ENCODE results near the gene GLIS1.

GLIS1 gene

DNA sequence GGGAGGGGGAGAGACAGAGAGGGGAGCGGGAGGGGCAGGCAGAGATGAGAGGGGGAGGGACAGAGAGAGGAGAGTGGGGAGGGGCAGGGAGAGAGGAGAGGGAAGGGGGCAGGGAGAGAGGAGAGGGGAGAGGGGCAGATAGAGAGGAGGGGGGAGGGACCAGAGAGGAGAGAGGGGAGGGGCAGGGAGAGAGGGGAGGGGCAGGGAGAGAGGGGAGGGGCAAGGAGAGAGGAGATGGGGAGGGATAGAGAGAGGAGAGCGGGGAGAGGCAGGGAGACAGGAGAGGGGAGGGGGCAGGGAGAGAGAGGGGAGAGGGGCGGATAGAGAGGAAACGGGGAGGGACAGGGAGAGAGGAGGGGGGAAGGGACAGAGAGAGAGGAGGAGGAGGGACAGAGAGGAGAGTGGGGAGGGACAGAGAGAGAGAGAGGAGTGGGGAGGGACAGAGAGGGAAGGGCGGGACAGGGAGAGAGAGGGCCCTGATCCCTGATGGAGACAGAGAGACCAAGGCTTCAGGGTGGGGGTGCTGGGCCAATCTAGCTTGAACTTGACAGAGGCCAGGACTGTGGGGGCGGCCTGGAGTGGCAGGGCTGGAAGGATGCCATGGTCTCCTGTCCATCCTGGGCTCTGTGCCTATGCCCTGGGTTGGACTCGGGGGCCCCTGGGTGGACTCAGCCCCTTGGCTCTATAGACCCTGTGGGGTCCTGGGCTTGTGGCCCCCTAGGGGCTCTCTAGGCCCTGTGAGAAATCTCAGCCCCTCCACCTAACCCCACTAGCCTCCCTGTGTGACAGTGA lies 236.1 kb downstream of the GLIS1 start:
- peak; percentile 50 for DNase-seq

DNA sequence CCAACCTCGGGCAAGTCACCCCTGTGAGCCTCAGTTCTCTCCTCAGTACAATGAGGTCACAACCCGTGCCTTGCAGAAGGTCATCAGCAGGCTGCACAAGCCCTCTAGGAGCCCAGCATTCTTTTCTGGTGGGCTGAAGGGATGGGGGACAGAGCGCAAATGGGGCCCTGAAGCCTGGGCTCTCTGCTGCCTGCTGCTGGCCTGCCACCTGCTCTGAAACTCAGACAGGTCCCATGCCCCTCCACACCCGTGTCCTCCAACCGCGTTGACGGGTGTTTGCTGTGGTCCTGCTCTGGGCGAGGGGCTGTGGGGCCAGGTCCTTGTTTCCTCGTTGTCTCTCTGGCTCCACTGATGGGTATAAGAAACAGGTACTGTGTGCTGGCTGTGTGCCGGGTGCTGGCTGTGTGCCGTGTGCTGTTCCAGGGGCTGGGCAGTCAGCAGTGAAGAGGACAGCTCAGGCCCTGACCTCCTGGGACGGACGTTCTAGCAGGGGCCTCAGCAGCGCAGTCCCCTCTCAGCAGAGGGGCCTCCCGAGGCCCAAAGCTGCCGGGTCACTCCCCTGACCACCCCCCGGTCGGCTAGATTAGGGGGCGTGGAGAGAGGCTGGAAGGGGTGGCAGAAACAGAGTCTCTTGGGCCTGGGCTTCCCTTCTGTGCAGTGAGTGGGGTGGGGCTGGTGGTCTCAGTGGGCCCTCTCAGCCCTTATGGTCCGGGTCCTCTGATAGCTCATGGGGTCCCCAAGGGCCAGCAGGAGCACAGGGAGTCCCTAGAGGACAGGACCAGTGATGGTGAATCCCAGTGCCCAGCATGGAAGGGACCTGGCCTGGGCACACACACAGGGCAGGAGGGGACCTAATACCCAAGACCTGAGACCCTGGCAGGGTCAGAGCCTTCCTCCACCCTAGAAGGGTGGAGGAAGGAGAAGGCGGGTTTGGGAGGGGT lies 237.6 kb downstream of the GLIS1 start:
- no peak for DNase-seq

DNA sequence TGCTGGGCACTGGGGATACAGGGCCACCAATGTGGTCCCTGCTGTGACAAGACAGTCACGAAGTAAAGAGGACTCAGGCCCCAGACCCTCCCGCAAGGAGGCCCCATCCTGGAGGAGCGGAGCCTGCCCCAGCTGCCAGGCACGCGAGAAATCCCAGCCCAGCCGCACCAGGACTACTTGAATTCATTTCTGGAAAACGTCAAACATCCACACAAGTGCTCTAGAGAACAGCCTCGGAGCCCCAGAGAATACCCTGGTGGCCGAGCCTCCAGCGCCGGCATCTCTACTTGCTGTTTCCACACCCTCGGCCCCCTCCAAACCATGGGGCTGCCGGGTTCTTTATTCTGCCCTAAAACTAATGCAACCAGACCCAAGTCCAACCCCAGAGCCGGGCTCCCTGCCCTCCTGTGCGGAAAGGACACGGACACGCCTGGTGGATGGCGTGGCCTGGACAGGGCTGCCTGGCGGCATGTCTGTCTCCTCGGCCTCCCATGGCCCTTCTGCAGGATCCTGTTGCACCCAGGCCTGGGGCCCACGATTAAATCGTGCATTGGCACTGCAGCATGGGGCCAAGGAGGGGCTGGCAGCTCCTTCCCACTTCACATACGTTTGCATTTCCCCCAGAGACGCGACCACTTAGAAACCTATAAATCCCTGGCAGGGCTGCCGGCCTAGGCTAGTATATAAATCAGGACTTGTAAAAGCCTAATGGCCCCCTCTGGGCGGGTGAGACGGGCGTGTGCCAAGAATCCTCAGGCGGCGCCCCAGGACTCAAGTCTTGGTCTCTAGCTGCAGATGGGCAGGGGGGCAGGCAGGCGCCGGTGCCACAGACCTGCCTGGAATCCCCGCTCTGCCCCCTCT lies 238.5 kb downstream of the GLIS1 start:
- no peak for DNase-seq

DNA sequence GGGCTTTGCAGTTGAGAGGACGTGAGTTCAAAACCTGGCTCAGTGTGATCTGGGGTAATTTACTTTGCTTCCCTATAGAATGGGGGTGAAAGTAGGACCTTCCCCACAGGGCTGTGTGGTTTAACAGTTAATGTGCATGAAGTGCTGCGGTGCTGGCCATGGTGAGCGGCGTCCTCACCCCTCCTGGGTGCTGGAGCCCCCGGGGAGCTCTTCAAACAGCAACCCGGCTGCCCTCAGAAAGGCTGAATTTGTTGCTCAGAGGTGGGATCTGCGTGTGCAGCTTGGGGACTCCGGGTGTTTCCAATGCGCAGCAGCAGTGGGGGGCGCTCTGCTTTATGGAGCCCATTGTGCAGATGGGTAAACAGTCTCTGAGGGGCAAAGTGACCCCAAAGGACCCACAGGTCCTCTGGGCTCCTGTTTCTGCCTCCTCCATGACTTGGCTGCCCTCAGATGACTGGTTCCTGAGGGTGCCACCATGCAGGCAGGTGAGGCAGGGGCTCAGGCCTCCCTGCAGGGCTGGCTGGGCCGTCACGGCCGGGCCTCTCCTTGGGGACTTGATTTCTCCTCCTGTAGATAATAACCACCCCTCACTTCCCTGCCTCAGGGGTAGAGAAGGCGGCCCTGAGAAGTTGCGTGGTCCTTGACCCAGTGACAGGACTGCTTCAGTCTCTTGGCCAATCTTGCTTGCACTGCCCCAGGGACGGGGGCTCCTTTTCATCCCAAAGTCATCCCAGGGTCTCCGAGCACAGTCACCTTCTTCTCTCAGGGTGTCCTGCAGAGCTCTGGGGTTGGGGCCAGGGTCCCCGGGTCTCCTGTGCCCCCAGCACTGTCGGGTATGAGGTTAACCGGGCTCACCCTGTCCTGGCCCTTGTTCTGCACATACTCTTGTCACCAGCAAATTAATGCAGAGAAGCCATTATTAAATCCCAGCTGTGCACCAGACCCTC lies 239.4 kb downstream of the GLIS1 start:
- no peak for DNase-seq

DNA sequence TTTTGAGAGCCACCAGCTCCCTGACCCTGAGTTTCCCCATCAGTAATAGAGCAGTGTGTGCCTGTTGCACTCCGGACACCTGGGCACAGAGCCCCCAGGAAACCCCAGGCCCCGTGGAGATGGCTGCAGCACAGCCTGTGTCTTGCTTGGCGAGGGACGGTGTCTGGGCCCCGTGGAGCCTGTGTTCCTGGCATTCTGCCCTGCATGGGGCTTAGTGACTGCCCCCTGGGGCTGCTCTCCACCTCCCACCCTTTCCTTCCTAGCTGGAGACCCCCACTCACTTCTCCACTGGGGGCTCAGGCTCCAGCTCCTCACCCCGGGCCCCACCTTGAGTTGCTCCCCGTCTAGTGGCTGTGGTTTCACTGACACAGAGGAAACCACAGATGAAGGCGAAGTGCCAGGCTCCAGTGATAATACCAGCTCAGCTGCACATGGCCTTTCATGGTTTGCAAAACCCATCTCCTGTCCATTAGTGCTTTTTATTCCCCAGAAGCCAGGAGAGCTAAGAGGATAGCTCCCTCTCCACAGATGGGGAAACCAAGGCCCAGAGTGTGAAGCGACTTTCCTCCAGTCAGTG lies 240.3 kb downstream of the GLIS1 start:
- peak; percentile 58 for DNase-seq

DNA sequence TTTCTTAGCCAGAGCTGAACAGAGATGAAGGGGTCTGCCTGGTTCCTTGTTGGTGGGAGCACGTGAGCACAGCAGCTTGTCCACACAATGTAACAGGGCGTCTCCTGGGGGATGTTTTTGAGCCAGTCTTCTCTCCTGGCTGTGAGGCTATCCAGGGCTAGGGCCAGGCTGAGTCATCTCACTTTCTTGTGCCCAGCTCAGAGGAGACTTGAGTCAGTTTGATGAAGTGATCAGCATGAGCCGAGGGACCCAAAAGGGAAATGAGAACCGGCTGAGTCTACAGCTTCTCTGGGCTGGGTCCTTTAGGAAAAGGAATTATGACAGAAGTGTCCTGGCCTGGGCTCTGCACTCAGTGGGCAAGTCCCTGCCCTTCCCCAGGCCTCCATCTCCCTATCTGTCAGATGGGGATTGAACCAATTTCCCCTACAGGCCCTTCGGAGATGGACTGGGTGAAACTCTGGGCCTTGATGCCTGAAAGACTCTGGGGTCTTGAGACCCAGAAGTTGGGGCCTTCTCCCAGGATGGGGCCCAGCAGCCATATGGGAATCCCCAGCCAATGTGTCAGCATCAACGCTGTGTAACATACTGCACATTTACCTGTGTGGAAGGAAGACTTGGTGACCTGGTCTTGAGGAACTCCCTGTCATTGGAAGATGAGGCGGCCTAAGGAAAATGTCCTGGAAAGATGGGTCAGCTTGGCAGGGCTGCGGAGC lies 243.2 kb downstream of the GLIS1 start:
- no peak for DNase-seq

DNA sequence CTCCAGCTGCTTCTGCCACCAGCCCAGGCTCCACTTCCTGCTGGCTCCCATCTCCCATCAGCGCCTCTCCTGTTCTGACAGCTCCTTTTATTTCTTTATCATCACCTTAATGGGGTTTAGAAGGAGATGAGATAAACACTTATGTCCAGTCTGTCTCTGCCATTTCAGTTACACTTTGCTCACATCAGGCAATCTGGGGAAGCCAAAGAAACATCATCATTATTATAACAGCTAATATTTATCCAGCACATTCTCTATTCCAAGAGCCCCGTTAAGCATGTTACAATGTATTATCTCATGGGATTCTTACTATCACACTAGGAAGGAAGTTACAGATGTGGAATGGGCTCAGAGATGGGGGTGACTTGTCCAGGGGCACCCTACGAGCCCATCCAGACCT lies 248.6 kb downstream of the GLIS1 start:
- DNase-seq = no peak

DNA sequence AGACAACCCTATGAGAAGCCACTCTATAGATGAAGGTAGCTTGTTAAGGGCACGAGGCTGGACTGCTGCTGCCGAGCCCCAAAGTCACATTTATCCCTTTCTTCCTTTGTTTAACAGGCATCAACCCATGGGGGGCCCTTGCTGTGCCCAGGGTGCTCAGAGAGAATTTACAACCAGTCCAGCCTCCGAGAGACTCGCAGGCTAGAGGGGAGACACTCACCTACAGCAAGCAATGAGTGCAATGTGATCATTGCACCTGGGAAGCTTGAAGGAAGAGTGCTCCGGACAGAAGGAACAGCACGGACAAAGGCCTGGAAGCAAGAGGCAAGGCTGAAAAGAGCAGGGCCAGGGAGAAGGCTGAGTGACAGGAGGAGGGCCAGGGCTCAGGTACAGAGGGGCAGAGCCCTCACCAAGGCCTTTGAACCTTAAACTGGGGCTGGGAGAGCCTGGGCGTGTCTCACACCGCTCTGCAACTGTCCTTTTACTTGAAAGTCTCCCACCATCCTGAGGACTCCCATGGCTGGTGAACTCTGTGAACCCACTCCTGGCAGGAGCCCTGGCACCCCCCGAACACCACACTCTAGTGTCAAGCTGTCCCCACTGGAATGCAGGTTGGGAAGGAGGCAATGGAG lies 252.5 kb downstream of the GLIS1 start:
- DNase-seq = no peak

DNA sequence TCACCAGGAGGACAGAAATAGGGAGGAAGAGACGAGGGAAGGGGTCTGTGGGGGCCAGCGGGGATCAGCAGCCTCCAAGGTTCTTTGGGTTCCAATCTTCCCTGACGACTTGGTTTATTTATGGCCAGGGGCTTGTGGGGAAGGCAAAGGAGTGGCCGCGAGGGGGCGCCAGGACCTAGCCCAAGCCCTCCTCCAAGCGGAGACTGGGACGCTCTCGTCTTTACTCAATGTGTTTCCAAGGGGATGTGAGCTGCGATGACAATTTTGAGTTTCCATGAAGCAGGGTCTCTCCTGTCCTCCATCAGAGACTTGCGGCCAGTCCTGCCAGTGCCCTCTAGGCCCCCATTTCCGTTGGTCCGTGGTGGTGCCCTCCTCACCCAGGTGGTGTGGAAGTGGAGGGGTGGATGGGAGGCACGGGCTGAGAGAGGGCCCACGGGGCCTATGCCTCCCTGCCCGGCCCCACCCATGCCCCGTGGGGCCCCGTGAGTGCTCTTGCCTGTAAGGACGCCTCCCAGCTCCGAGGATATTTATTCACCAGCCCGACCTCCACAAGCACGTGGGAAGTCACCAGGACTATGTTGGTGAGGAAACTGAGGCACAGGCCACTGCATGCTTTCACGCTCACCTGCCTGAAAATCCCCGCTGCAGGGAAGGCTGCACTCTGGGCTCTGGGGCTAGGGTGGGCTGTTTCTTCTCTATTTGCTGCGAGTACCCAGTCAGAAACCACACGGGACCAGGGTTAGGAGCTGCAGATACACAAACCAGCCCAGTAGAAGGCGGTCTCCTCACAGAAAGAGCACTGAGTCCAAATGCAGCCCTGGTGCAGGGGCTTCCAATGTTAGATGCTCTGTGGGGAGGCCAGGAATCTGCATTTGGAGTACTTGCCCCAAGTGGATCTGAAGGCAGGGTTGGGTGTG lies 253.2 kb downstream of the GLIS1 start:
- DNase-seq = peak; percentile 74

DNA sequence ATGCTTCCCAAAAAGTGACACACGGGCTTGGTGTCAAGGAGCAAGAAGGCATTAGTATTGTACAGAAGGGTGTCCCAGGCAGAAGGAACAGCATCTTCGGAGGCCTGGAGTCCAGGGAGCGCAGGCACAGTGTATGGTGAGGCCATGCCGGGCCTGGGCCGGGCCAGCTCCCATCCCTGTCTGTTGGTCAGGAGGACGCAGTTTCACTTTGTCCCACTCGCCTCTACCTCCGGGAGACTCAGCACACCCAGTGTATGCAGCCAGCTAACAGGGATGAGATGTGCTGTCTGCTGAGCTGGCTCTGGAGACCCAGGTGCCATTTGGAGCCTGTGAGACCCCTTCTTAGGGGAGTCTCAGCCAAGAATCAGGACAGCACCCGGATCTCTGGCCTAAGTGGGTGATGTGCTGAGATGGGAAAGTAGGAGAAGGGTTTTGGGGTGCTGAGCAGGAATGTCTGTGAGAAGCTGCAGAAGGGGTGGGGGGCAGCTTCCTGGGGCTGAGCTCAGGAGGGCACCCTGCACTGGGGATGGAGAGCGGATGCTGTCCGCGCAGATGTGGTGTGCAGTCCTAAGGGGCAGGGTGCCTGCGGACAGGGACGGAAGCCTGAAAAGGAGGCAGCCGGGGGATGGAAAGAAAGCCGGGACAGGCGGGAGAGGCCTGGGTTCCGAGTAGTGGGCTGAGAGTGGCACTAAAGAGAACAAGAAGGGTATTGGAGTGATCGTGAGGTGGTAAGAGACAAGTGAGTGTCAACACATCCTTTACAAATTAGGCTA lies 254.1 kb downstream of the GLIS1 start:
- no peak for DNase-seq

DNA sequence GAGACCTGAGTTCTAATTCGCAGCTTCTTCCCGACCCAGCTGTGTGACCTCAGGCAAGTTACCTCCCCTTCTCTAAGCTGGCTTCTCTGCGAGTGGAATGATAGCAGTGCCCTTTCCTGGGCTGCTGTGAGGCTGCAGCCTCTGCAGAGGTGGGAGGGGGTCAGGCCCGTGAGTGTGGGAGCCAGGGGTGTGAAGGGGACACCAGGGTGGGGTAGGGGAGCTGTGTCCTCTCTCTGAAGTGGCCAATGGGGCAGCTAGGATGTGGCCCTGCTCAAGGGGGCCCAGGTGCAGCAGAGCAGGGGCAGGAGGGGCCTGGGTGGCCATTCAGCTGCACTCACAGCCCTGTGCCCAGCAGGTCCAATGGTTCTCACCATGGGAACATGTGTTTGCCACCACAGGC lies 255.3 kb downstream of the GLIS1 start:
- DNase-seq = no peak

DNA sequence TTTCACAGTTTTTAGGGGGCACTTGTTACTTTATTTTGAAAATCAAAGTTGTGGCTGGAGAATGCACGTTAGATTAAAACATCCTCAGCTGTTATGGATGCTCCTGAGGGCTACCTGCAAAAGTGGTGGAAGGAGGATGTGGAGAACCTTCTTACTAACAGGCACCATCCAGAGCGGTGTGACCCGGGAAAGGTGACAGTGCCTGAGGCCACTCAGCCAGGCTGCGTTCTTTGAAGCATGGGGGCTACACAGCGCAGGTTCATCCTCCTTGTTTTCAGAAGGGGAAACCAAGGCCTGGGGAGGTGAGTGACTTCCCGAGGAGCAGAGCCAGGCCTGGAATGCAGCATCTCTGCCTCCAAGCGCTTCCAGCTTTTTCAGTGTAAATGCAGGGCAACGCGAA lies 255.8 kb downstream of the GLIS1 start:
- no peak for DNase-seq

DNA sequence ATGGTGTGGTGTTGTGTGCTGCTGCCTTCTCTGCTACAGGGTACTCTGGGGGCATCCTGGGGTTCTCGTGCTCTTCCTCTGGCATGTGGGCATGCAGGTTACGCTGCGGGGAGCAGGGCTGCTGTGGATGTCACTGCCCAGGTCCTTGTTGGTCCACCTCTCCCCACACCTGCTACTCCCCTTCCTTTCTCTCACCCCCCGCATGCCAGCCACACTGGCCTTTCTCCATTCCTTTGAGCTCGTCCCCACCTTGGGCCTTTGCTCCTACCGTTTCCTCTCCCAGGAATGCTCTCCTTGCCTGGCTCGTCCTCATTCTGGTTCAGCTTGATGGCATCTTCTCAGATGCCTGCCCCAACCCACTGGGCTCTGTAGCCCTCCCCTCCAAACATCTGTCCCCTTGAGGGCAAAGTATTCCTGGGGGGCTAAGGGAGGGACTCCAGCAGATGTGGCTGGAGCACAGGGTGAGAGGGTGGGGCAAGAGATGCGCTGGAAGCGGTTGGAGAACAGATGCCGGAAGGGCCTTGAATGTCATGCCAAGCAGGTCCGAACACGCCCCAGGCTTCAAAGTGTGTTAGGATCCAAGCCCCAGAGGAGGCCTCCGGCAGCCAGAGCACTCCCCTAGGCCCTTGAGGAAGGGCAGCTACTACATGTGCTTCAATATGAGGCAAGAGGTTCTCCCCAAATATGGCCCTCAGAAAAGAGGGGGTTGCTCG lies 256.4 kb downstream of the GLIS1 start:
- no peak for DNase-seq

DNA sequence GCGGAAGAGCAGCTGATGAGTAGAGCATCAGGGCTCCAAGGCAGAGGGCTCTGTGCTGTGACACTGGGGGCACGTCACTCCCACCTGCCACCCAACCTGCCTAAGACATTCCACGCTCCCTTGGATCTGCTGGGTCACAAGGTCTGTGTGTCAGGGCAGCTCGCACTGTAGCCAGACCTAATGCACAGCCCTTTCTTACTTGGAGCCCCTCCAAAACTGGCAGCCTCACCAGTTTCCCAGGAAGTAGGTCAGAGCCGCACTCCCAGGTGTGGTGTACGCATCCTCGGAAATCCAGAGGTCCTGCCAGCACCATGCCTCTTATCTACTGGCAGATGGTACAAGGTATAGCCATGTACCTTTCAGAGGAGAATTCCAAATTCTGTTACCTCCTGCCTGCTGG lies 257.5 kb downstream of the GLIS1 start:
- DNase-seq = no peak

DNA sequence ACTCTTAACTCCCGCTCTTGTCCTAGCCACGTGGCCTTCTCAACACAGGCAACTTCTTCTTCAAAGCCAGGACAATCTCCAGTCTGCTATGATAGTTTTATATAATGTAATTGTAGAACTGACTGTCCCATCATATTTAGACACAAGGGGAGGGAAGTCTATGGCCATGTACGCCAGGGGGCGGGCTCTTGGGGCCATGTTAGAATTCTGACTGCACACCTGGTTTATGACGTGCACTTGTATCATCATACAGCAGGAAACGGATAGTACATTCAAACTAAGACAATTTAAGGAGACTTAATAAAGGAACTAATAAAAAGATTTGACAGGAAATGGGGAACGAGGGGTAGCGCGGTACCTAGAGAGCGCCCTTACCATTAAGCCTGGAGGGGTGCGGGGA lies 258.3 kb downstream of the GLIS1 start:
- DNase-seq = no peak

DNA sequence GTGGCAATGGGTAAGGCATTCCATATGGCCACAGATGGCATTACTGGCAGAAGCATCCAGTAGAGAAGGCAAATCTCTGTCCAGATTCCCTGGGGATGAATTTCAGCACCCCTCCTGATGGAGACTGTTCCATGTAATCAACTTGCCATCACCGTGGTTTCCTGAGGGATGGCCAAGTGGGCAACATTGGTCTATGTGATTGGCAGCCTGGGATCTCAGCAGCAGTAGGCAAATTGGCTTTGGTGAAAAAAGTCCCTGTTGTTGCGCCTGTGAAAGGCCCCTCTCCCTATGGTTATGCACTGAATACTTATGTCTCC lies 260.5 kb downstream of the GLIS1 start:
- DNase-seq = no peak

DNA sequence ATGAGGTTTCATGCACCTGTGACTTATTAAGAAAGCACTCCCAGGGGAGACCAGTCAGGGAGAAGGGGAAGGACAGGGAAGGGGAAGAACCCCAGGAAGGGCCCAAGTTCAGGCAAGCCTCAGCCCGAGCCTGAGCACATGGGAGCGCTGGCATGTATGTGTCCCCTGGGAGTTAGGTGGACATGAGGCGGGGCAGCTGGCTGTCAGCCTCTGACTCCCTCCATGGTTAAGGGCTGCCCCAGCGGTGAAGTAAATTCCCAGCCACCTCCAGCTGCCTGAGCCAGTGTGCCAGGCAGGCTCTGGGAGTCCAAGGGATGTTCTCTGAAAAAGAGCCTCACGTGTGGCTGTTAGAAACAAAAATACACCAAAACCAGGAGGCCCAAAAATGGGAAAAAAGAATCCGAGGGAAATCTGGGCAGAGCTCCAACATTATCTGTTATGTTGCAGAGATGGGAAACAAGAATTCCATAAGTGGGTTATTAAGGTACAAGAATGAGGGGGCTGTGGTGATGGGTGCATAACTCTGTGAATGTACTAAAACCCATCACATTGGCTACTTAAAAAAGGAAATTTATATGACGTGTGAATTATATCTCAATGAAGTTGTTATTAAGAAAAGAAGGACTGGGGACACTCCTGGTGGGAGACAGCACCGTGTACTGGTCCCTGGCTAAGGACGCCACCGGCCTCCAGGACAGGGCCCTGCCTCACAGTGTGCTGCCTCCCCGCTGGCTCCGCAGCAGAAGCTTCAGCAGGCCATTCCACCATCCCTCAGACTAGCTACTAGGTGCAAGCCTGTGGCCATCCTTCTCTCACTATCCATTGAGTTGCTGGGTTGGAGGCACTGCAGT lies 261.1 kb downstream of the GLIS1 start:
- peak; percentile 56 for DNase-seq
